HG02938 (cell line): ENCODE results near the gene ZNF22.

Experiments
- ATAC-seq: cut with Tn5 transposase; IDR thresholded peaks from one replicate; pipeline ENCODE4 v1.9.1; 2021; ENCODE audit warnings: mild to moderate bottlenecking, moderate library complexity; ENCODE audit not compliant: unreplicated experiment

ZNF22 gene

DNA sequence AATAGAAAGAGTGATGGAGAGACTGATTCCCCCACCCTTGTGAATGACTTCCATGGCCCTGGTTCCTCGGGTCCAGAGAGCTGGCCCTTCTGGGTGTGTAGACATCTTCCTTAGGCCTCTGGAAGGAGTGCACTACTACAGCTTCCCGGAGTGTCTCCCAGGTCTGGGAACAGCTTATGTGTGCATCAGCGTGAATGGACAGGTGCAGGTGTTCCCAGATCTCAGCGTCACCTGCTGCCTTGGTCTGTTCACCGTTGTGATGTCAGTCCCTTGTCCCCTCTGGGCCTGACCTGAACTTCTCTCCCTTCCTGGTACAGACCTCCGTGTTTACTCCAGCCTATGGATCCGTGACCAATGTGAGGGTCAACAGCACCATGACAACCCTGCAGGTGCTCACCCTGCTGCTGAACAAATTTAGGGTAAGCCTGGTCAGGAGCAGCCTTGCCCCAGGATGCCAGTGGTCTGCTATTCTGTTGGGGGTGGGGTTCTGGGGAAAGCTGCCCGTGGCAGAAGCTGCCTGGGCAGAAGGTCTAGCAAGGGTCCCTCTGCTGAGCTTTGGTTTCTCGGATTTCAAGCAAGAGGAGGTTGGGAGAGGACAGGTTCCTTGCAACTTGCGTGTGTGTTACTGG lies 11.7 kb upstream of the ZNF22 start:
- no peak for ATAC-seq

GRCh38 chr10:44989597-44990301 lies 11.0 kb upstream of the ZNF22 start:
- ATAC-seq, result no peak

DNA sequence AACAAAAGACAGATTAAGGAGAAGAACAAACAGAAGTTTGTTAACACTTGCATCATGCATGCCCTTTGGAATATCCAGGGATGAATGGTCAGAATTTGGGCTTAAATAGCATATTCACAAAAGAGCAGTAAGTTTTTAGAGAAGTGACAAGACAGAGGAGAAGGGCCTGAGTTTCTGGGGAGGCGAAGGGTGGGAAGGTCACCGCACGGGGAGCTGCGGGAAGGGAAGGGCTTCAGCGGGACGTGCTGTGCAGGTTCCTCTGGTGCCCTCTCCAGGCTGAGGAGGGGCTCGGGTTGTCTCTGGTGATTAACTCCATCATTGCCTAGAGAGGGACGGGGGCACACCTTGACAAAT lies 10.4 kb upstream of the ZNF22 start:
- no peak for ATAC-seq

GRCh38 chr10:44990965-44991364 lies 9.8 kb upstream of the ZNF22 start:
- no peak for ATAC-seq

DNA sequence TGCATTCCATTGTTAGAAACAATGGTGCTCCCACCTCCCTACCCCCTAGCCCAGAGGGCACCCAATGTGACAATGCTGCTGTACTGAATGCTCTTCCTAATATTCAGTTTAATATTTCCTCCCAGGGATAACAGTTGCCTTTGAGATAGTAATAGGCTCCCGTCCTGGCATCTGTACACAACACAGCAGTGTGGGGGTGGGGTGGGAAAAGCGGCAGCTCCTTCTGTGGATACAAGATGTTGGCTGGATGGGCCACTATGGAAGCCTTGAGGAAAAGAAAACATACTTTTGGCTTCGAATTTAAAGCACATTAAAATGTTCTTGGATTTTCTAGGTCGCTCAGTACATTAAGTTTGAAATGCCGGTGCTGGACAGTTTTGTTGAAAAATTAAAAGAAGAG lies 9.2 kb upstream of the ZNF22 start:
- no peak for ATAC-seq

DNA sequence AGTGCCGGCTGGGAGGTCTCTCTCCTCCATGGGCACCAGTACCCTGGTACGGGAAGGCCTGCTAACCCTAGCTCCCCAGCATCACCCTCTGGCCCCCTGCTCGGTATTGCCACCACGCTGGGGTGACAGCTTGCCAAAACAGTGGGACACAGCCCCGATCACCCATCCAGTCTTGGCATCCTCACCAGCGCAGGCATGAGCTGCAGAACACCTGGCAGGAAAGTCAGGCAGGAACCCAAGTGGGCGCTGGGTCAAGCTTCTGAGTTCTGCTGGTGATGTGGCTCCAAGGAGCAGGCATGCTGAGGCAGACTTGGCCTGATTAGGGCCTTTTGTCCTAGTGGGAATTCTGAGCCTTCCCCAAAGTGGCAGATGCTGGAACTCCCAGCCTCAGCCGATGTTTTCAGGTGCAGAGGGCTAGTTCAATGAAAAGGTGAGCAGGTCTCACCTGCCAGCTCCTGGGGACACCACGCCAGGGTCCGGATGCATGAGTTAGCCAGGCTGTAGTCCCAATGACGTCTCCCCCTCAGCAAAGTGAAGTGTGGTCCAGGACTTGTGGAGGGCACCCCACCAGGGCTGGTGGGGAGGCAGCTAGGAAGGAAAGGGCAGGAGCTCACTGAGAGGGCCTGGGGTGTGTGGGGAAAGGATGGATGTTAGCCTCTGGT lies 8.5 kb upstream of the ZNF22 start:
- ATAC-seq, result no peak

- no peak for ATAC-seq
Measured at GRCh38 chr10:44992732-44993225, 7.9 kb upstream of the ZNF22 start.

GRCh38 chr10:44993226-44993921 lies 7.3 kb upstream of the ZNF22 start:
- ATAC-seq, result no peak

DNA sequence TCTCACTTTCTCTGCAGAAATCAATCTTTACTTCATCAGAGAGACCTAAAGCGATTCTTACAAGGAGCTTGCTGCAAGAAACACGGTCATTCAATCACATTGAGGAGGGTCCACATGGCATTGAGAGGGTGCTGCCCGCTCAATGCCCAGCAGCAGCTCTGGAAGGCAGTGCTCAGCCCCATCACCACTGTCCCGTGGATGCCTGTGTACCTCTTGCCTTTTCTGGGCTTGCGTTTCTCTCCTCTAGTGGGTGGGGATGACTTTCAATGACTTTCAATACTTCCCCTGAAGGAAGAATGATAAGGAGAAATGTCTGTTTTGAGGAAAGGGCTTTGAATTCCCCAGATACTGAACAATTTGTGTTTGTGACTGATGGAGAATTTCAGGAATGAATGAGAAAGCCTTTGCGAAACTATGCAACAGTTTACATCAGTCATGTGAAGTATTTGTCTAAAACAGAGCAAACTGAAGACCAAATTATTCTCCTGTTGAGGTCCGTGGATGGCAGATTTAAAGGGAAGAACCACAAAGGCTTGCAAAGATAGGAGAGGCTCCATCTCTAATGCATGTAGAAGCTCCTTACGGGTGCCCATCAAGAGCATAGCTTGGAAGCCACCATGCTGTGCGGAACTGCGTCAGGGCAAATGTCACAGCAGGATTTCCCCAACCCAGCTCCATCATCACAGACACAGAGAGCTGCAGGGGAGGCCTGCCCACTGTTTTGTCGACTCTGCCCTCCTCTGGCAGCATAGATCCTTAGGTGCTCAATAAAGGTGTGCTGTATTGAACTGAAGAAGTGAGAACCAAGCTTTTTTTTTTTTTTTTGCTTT lies 6.6 kb upstream of the ZNF22 start:
- ATAC-seq, result no peak

DNA sequence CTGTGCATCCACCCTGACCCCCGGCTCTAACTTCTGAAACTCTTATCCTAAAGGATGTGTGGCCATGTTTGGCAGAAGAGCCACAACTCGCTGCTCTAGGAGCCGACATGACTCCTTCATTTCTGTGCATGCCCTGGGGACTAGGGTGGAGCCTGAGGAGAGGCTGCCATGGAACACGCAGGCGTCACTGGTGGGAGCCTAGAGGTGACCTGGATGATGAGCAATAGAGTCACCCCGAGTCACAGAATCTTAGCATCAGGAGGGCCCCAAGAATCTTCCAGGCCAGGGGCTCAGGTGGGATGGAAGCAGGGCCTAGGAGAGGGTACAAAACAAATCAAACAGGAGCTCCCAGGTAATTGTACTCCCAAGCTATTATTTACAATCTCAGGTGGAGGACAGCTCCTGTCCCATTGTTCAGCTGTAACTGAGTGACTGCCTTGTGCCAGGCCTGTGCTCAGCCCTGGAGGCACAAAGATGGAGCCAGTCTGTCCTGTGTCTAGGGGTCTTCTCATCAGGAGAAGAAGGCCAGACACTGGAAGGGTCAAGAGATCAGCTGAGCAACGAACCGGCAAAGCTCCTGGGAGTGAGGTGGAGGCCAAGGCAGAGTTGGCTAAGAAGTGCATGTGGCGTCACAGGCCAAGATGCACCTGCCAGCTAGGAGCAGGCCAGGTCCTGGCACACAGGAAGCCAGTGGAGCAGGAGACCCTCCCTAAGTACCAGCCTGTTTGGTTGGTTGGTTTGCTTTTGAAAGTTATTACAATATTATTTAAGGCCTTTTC lies 5.8 kb upstream of the ZNF22 start:
- ATAC-seq, result no peak

DNA sequence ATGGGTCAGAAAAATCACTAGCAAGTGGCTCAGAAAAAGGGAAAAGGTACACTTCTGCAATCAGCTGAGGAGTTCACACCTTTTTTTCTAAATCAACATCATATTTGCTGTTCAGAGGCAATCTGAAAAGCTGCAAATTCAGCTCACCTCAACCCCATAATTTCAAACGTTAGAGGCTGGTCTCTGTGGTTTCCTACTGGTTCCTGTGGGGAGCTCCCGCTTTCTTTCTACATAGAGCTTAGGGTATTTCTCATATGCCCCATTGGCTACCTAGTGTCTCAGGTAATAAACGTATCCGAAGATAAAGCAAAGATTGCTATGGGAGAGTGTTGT lies 5.2 kb upstream of the ZNF22 start:
- ATAC-seq, result no peak

DNA sequence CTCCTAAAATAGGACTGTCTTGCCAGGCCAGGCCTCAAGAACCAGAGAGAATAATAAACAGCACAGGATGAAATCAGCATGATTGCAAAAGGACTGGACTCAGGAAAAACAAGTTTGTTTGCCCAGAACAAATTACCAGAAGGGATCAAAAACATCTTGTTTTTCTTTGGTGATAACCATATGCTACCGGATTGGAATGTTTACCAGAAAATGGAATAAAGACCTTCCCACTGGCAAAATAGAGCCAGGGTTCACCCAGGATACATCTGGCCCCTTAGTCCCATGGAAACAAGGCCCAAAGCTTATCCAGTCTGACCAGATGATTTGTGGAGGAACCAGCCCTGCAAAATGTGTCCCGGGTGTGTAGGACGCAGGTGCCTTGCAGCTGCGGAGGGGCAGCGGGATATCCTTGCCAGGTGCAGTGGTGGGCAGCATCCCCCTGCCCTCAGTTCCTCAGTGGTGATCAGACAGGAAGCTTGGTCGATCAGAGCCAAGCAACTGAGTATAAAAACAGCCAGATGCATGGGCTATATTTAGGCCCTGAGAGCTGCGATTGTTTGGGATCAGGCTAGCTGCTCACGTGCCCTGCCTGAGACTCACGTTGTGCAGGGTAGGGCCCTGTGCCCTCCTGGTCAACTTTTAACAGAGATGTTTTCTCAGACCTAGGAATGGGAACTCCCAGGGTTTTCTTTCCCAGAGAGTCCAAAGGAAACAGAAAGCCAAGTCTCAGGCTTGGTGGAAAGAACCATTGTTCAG lies 4.6 kb upstream of the ZNF22 start:
- ATAC-seq, result no peak

- no peak for ATAC-seq
Measured at GRCh38 chr10:44997105-44997748, 3.5 kb upstream of the ZNF22 start.

DNA sequence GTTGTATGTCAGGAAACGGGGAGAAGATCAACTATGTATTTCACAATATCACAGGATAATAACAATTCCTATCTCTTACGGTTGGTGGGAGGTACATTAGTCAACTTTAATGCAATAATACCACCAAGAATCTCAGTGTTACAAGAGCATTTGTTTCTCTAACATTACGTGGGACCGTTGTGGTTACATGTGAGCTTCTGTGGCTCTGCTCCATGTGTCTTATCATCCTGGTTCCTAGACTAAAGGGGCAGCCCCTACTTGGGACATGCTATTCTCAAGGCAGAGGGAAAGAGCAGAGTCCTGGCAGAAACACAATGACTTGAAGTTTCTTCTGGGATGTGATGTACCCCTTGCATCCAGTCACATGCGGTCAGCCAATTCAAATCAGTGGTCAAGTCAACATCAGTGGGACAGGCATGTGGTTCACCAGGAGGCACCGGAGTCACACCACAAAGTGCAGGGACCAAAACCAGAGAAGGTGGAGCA lies 2.5 kb upstream of the ZNF22 start:
- no peak for ATAC-seq

DNA sequence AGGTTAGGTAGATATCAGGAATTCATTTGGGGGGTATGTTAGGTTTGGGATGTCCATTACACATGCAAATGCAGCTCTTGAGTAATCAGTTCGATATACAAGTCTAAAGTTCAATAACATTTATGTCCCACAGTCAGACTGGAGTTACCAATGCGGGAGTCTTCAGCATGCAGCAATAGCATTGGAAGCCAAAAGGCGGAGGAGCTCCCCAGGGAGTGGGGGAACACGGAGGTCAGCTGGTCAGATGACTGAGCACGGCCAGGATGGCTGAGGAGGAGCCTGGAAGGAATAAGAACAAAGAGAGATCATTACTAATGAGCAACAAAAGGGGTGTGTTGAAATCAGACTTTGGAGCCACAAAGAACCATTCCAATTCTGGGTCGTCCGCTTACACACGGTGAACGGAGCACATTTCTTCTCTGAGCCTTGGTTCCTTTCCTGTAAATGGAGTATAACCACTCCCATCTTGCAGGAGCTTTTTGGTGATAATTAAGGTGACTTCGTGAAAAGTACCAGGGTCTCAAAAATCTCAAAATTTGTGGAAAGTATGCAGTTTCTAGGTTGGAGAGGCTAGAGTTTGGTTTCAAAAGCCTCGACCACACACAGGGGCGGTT lies 478 bp upstream of the ZNF22 start:
- peak; percentile 3 for ATAC-seq

DNA sequence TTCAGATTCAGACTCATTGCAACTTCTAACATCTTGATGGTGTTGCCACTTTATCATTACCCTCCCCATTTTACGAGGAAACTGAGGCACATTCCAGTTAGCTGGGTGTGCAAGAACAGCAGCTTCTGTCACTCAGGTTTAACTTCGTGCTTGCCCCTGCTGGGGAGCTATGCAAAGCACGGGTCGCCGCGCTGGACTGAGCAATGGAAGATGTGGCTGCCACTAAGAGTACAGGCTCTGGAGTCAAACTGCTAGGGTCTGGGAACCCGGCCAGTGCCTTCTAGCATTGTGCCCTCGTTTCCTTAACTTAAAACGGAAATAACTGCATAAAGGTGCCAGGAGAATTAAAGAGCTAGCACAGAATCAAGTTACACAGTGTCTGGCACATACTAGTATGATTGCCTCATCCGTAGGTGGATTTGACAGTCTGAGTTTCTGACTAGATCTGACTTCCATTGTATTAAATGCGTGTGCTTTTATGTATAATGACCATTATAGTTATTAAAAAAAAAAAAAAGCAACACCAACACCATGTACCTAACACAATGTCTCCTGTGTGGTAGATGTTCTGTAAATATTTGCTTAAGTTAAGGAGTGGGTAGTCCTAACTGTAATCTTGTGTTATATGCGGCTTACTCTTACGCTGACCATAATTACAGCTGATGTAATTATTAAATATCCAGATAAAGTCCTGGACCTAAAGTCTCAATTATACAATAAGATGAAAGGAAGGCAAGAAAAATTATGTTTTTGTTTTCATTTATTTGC lies 842 bp downstream of the ZNF22 start:
- peak; percentile 84 for ATAC-seq

GRCh38 chr10:45003432-45004000 lies 2.8 kb downstream of the ZNF22 start:
- ATAC-seq, result no peak
